ENCODE measurements around the gene HSPA6.
"Not testable (repeated sequence)": the region's sequence is repeated elsewhere in the genome, so short reads cannot be mapped to it uniquely, and the experiment has no call there.

The HSPA6 gene

DNA sequence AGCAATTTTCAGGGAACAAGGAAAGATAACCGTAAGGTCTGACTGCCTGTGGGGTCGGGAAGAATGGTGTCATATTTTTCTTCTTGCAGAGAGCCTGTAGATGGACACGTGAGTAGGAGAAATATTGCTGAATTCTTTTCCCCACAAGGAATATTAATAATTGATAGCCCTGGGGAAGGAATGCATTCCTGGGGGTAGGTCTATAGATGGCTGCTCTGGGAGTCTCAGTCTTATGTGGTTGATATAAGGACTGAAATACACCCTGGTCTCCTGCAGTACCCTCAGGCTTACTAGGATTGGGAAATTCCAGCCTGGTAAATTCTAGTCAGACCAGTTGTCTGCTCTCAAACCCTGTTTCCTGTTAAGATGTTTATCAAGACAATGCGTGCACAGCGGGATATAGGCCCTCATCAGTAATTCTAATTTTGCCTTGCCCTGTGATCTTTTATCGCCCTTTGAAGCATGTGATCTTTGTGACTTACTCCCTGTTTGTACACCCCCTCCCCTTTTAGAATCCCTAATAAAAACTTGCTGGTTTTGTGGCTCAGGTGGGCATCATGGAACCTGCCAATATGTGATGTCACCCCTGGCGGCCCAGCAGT, 12.8 kb downstream of the HSPA6 start:
- DNase-seq = not testable (repeated sequence)

- not testable (repeated sequence) for DNase-seq
Measured at GRCh38 chr1:161538925-161539479, 14.7 kb downstream of the HSPA6 start.

DNA sequence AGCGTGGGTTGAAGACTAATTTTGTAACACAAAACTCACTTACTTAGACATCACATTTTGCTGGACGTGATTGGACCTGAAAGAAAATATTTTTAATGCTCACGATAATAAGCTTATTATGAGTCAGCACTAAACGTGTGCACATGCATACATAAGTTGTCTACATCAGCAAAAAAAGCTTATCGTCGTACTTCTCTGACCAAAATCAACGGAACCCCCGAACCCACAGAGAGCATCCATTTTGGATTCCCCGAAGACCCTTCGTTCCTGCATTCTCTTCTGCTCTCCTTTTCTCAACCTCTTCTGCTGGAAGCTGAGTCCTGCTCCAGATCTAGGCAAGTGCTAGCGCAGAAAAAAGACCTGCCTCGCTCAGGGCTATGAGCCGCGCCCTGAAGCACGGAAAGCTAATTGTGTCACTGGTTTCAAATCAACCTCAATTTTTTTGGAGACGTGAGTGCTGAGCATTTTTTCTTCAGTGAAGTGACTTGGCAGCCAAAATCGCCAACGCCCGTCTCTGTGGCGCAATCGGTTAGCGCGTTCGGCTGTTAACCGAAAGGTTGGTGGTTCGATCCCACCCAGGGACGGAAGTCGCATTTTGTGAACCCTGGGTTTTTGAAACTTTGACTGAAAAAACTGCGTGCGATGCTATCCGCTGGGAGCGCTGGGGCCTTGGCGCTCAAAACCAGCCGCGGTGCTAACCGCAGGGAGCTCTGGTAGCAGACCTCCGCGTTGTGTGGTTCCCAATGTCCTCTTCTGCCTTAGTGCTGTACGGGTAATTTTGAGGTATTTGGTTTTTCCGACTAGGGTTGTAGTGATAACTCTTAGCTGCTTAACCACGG, 15.6 kb downstream of the HSPA6 start:
- peak; percentile 75 for DNase-seq

DNA sequence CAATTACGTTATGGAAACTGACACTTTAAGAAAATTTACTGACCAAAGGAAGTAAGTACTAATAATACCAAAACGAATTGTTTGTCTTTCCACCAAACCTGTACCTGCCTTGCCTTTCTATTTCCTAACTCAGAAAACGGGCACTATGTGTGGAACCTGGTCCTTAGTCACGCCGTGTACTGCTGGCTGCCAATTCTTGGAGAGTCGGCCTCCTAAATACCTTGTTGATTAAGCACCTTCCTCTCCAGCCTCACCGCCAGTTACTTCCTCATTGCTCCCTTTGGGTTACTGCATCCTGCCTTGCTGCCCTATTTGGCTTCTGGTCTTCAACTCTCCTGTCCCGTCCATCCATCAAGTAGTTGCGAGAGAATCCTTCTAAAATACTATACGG, 16.2 kb downstream of the HSPA6 start:
- not testable (repeated sequence) for DNase-seq

- DNase-seq = not testable (repeated sequence)
Measured at GRCh38 chr1:161542091-161542559, 17.8 kb downstream of the HSPA6 start.

DNA sequence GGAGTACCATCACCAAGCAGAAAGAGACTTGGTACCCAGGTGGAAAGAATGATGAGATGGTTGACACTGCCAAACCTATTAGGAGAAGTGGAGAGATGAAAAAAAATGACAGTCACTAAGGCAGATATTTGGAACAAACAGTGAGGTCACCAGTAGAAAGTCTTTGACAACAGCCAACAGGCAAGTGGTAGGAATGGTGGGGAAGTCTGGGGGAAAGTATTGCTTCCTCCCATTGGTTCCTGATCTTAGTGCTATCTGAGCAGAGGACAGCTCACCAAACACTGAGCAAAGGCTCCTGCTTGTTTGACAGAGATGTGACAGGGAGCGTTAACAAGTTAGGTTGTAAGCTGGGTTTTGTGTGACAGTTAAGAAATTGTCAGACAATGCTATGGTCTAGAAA, 18.8 kb downstream of the HSPA6 start:
- not testable (repeated sequence) for DNase-seq

- DNase-seq = not testable (repeated sequence)
Measured at GRCh38 chr1:161545005-161545731, 20.8 kb downstream of the HSPA6 start.

DNA sequence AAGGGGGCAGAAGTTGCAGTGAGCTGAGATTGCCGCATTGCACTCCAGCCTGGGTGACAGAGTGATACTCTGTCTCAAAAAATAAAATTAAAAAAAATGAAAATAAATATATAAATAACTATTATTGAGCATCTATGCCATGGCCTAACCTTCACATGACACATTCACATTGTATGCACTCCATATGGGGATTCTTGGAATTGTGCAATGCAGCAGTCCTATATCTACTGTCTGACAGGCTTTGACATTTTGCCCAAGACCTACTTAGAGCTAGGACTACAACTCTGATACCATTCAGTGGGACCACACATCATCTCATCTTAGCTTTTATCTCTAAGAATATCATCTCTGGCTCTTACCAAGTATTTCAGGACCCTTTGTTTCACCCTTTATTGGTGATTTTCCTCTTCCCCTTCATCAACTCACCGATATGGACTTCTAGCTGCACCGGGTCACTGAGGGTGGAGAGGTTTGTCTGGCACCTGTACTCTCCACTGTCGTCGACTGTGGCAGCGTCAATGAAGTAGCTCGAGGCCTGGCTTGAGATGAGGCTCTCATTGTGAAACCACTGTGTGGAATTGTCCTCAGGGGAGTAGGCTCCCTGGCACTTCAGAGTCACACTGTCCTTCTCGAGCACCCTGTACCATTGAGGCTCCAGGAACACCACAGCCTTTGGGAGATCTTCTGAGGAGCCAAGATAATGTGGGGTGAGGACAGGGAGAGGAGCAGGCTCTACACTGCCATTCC, 23.8 kb downstream of the HSPA6 start:
- DNase-seq = not testable (repeated sequence)

- not testable (repeated sequence) for DNase-seq
Measured at GRCh38 chr1:161548749-161549406, 24.5 kb downstream of the HSPA6 start.

- no peak for DNase-seq
Measured at GRCh38 chr1:161549652-161550051, 25.3 kb downstream of the HSPA6 start, which contains the start of gene FCGR3A. TSS of gene FCGR3A (minus strand) at chr1:161549818. CDS start at chr1:161549736, 82 bp downstream.

GRCh38 chr1:161550942-161551341, 26.6 kb downstream of the HSPA6 start:
- not testable (repeated sequence) for DNase-seq

DNA sequence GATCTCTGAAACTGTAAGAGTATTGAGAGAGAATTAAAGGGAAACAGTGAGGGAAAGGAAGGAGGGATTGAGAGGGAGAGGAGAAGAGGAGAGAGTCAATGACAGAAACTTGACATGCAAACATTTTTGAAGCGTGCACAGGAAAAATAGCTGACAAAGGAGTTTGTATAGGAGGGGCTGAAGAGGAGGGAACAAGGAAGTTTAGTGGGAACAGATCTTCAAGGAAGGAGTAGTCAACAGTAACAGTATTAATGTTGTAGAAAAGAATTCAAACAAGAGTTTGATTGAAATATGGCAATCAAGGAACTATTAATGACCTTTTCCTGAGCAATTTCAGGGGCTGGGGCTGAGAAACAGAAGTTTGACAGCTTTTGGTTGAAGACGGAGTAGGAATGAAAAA, 29.3 kb downstream of the HSPA6 start:
- not testable (repeated sequence) for DNase-seq

DNA sequence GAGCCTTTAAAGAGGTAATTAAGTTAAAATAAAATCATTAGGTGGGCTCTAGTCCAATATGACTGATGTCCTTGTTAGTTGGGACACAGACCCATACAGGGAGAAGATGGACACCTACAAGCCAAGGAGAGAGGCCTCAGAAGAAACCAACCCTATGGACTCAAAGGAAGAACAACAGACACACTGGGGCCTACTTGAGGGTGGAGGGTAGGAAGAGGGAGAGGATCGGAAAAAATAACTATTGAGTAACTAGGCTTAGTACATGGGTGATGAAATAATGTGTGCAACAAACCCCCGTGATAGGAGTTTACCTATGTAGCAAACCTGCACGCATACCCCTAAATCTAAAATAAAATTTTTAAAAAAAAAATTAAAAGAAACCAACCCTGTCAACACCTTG, 30.0 kb downstream of the HSPA6 start:
- not testable (repeated sequence) for DNase-seq

DNA sequence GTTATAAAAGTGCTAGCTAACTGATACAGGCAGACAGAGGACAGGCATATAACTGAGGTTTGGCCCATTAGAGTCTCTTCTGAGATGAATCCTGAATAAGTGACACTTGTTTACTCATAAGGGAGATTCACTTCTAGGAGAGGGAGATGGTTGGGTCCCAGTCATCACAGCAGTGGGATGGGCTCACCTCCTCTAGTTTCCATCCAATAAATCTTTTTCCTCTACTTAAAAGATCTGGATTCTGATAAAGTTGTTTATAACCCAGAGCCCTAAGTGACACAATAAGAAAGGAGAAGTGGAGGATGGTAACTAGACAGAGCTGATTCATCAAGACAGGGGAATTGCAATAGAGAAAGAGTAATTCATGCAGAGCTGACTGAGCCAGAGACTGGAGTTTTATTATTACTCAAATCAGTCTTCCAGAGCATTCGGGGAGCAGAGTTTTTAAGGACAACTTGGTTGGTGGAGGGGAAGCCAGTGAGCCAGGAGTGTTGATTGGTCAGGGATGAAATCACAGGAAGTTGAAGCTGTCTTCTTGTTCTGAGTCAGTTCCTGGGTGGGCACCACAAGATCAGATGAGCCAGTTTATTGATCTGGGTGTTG, 30.6 kb downstream of the HSPA6 start:
- not testable (repeated sequence) for DNase-seq

- not testable (repeated sequence) for DNase-seq
Measured at GRCh38 chr1:161556143-161556542, 31.8 kb downstream of the HSPA6 start.

- not testable (repeated sequence) for DNase-seq
Measured at GRCh38 chr1:161556990-161557389, 32.6 kb downstream of the HSPA6 start.

GRCh38 chr1:161557506-161558450, 33.4 kb downstream of the HSPA6 start:
- DNase-seq = not testable (repeated sequence)

DNA sequence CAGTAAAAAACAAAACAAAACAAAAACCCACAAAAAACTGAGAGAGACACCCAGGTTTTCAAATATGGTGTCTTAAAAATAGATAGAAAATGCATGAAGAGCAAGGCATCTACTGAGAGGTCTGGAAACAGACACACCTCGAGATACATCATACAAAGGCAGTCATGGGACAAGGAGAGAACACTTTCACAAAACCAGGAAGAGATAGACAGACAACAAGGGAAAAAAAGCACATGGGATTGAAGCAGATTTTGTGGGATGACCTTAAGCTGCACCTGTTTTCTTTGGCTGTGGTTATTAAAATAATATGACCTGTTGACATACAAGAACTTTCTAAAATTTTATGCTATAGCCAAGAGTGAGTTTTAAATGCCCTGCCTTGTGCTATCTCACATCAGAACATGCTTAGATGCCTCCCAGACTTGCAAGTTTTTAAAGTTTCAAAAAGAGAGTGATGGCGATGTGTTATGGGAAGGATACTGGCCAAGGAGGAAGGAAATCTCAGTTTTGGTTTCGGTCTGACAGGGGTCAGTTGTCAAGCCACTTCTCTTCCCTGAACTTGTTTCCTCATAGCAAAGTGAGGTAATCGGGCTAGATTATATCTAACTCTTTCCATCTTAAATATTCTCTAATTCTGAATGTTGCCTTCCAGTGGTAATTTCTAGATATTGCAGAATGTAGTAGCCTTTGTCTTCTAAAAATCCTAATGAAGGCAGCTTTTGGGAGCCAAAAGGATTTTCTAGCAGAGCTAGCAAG, 36.8 kb downstream of the HSPA6 start:
- DNase-seq = not testable (repeated sequence)

DNA sequence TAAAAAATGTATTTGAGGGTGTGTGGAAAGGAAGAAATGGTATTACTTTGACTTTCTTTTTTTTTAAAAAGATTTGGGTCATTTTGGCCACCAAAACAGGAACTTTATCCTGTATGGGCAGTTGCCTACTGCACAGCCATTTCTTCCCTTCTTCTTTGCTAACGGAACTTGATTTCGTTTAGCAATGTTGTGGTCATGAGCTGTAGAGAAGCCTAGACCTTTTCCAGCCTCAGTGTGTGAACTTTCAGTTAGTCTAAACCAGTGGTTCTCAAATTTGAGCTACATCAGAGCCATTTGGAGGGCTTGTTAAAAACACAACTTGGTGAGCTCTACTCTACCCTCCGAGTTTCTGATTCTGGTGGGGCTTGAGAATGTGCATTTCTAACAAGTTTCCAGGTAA, 38.1 kb downstream of the HSPA6 start:
- not testable (repeated sequence) for DNase-seq
